Measurements from ENCODE around the gene COPZ1.
"Not testable (repeated sequence)": the region's sequence is repeated elsewhere in the genome, so short reads cannot be mapped to it uniquely, and the experiment has no call there.

COPZ1 gene, protein sequence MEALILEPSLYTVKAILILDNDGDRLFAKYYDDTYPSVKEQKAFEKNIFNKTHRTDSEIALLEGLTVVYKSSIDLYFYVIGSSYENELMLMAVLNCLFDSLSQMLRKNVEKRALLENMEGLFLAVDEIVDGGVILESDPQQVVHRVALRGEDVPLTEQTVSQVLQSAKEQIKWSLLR

DNA sequence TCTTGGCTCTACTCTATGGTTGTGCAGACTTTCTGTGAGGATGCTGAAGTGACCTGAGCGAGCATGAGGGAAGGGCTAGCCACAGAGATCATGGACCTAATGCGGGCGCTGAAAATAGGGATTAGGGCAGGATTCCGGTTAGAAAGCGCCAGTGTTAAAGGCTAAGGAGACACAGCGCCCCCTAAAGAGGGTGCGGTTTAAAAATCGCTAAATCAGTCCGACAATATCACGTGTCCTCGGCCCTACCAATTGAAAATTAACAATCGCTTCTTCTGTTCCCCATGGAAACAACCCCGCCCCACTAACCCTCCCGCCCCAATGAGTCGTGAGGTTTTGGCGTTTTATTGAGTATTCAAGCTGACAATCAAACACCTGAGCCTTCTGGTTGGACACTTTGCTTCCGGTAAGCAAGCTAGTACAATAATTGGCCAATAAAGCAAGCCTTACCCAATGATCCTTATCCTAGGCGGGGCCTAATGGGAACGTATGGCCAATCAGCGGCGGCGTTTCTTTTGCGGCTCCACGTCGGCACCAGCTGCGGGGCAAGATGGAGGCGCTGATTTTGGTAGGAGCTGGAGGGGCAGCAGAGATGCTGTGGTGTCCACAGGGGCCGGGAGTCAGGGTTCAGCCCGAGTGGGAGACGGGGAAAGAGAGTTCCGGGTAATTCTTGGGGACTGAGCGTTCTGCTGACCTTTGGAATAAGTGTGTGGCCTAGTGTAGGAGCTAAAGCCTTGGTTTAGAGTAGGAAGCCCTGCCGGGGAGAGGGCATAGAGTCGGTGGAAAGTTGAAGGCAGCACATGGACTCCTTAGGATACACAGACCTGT, at the start of gene COPZ1:
TSS of gene COPZ1 (plus strand) at position 515 of the 825 bp plus-strand sequence. CDS start at position 548, 33 bp downstream.
- peak; percentile 100 for DNase-seq (ENCODE audit: low read depth in 2 of 2)

DNA sequence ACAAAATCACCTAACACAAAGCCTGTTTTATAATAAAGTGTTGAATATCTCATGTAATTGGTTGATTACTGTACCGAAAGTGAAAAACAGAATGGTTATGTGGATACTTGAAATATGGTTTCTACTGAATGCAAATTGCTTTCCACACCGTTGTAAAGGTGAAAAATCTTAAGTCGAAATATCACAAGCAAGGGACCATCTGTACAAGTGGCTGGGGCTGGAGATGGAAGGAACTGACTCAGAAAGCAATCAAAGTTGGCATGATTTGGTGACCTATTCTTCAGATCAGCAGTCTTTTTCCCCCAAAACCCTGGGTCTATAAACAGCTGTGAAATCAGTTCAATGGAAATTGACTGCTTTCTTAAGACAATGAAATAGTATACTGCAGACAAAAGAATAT, 48.6 kb upstream of the COPZ1 start:
- no peak for DNase-seq (ENCODE audit: low read depth in 2 of 2)

DNA sequence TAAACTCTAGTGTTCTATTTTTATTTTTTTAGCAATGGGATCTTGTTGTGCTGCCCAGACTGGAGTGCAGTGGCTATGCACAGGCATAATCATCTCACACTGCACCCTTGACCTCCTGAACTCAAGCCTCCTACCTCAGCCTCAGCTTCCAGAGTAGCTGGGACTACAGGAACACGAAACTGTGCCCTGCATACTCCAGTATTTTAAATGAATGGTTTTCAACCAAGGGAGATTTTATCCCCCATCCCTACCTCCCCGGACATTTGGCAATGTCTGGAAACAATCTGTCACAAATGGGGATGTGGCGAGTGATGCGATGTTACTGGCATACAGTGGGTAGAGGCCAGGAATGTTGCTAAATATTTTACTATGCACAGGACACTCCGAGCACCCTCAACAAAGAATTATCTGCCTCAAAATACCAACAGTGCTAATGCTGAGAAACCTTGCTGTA, 47.1 kb upstream of the COPZ1 start:
- DNase-seq (ENCODE audit: low read depth in 2 of 2): peak; percentile 42 to 50

DNA sequence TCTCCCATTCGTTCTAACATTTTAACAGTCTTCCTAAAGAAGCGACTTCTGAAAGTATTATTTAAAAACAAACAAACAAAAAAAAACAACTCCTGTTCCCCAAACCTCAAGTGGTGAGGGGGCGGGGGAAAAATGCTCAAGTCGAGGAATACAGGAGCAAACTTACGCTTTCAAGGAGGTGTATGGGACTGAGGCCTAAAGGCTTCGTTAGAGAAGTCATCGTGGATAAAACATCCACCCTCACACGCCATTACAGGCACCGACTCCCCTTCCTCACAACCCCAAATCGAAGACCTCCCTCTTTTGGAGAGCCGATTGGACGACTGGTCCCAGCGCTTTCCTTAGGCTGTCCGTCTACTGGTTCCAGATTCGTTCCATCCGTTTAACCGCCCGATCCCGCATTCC, 45.7 kb upstream of the COPZ1 start:
- no peak for DNase-seq (ENCODE audit: low read depth in 2 of 2)

DNA sequence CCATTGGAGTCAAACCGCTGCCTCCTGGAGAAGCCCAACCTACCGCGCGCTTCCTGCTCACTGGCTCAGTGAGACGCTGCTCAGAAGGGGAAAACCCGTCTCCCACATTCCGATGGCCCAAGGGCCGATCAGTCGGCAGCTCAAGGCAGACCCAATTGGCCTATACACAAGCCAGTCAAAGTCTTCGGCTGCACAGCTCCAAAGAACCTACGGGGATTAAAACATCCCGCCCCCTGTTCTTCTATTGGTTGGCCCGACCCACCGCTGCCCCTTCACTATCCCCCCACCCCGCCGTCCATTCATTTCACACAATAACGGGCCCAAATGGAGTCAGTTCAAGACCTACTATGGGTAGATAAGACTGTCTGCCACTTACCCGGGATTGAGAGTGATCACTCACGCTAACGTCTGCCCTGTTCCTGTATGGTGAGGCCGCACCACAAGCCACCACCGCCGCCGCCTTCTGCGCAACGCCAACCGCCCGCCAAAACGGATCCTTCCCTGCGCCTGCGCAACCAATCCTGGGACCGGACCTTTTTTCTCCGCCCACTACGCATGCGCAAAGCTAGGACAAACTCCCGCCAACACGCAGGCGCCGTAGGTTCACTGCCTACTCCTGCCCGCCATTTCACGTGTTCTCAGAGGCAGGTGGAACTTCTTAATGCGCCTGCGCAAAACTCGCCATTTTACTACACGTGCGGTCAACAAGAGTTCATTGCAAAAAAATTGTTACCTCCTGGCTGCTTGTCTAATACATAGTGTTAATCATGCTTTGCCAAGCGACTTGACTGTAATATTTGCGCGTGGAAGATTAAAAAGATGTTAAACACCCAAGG, 45.1 kb upstream of the COPZ1 start, which contains the start of gene CBX5:
TSS of gene CBX5 (minus strand) at position 491 of the 836 bp plus-strand sequence. CDS start 22,472 bp downstream, outside the sequence.
- DNase-seq (ENCODE audit: low read depth in 2 of 2): peak; percentile 100

DNA sequence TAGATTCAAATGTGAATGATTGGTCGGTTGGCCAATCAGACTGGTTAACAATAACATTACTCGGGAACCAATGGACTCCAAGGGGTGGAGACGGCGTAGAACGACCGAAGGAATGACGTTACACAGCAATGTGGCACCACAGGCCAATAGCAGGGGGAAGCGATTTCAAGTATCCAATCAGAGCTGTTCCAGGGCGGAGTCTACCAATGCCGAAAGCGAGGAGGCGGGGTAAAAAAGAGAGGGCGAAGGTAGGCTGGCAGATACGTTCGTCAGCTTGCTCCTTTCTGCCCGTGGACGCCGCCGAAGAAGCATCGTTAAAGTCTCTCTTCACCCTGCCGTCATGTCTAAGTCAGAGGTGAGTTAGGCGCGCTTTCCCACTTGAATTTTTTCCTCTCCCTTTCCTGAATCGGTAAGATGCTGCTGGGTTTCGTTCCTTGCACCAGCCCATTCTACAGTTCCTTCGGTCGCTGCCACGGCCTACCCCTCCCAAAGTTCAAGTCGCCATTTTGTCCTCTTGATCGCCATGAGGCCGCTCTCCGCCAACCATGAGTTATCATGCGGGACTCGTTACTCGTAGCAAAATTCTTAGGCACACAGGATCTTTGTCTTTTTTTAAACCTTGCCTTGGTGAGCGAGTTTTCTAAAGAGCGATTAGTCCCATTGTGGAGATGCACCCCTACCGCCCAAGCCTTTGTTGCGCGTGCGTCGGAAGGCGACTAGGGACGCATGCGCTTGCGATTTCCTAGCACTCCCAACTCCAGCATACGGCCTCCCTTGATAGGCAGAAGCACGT, 44.3 kb upstream of the COPZ1 start, which contains the start of gene HNRNPA1:
TSS of gene HNRNPA1 (plus strand) at position 259 of the 793 bp plus-strand sequence. CDS start at position 341, 82 bp downstream.
- DNase-seq (ENCODE audit: low read depth in 2 of 2): peak; percentile 100

DNA sequence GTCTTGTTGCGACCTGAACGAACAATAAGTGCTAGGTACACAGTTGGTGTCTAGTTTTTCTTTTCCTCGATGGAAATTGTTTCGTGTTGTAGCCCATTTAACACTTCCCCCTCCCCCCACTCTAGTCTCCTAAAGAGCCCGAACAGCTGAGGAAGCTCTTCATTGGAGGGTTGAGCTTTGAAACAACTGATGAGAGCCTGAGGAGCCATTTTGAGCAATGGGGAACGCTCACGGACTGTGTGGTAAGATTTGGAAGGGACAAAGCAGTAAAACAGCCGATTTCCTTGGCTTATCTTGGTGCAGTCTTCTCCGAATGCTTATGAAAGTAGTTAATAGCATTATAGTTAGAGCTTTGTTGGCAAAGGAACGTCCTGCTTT, 43.7 kb upstream of the COPZ1 start:
- DNase-seq (ENCODE audit: low read depth in 2 of 2): not testable (repeated sequence)

DNA sequence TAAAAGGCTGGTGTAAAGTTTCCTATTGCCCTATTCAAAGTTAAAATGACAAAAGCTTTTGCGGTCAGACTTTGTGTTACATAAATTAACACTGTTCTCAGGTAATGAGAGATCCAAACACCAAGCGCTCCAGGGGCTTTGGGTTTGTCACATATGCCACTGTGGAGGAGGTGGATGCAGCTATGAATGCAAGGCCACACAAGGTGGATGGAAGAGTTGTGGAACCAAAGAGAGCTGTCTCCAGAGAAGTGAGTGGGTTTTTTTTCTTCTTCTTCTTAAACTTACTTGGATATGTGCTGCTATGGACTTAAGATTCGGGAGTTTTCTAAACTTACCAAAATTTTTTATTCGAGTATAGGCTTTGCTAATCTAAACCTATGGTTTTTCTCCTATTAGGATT, 43.2 kb upstream of the COPZ1 start:
- not testable (repeated sequence) for DNase-seq (ENCODE audit: low read depth in 2 of 2)

DNA sequence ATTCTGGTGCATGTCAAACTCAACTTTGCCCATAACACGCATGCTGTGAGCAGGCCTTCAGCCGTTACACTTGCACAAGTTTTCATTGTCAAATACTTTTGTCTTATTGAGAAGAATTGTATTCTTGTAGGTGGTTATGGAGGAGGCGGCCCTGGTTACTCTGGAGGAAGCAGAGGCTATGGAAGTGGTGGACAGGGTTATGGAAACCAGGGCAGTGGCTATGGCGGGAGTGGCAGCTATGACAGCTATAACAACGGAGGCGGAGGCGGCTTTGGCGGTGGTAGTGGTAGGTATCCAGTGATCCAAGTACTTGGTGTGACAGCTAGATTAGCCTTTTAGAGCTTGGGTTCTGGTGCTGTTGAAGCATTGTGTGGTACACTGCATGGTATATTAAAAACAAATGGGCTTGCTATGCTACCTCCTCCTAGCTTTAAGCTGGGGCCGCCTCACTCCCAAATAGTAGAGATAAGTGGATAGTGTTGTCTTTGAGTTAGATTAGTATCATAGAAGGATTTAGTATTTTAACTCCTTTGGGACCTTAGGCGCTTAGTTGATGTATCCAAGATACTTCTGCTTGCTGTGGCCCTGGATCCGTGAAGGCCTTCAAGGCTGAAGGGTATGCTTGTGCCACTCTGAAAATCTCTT, 41.9 kb upstream of the COPZ1 start:
- DNase-seq (ENCODE audit: low read depth in 2 of 2): no peak

DNA sequence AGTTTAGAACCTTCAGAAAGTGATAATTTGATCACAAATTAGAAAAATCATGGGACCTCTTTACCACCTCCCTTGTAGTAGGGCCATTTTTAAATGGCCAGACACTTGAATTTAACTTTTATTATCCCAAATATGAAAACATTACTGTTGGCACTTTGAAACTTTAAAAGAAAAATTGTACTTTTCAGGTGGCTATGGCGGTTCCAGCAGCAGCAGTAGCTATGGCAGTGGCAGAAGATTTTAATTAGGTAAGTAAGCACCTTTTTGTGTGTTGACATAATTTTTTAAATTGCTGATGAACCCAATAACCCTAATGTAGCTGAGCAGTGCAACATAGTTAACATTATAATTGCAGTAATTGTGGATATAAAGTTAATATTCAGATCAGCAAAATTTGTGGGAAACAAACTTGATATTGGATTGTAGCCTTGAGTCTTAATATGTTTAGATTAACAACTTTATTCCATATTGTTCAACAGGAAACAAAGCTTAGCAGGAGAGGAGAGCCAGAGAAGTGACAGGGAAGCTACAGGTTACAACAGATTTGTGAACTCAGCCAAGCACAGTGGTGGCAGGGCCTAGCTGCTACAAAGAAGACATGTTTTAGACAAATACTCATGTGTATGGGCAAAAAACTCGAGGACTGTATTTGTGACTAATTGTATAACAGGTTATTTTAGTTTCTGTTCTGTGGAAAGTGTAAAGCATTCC, 40.7 kb upstream of the COPZ1 start:
- DNase-seq (ENCODE audit: low read depth in 2 of 2): not testable (repeated sequence)

DNA sequence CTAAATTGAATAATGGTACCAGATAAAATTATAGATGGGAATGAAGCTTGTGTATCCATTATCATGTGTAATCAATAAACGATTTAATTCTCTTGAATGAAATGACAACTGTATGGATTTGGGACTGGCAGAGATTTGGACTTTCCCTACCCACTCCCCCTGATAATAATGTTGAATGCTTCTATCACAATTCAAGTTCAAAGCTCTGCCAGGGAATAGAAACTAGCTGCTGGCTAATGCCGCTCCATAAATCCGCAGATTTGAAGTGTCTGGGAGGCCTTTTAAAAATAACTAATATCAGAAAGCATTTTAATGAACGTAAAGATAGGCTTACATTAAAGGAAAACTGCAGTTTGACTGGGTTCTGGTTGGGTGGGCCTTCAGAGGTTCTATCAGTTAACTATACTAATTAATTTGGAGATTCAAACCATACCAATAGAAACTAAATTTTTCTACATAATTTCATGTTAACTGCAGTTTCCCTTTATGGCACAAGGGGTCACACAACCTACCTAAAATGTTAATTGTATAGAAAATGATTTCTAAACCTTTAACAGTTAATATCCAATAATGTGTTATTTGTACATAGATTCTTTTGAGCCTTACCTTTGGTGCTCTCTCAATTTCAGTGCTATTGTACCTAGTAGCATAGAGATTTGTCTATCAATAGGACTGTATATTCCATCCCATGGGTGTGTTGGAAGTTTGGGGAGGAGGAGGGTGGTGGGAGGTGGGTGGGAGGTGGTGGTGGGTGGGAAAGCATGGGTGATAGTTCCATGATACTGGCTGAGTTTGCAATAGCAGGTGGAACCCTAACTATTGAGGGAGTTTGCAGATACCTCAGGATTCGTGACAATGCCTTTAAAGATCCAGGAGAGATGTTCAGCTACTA, 39.5 kb upstream of the COPZ1 start:
- no peak for DNase-seq (ENCODE audit: low read depth in 2 of 2)

DNA sequence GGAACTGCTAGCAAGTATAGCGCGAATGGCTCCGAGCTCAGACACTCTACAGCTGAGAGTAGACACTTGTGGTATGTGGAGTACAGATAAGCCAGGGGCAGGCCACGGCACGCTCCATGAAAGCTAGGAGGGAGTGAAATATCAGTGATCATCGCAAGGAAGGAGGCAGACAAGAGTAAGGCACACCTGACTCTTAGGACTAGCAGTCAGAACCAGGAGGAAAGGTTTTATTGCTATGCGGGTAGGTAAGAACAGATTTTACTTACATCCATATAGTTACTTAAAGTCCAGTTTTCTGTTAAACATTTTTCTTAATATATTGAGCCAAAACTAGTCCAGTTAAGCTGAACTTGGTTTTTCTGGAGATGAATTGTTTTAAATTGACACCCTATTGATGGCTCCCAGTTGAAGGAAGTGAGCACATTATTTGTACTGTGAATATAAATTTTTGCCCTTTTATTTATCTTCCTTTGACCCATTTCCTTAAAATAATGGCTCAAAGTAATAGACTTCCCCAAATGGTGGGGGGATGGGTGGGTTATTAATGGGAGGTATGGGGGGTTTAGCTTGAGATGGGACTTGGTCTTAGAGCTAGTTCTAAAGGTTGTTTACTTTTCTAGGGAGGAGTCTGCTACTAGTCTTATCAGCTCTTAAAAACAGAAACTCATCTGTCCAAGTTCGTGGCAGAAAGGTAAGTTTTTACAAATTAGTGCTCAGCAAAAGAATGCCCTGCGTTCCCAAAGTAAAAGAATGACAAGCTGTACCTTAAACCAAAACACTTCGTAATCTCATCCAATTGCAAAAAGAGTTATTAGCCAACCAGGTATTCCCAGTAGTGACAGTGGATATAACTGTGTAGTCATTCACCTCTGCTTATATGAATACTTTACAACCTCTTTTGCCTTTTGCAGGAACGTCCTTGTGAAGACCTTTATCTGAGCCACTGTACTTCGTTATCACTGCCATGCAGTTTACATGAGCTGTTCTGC, 38.6 kb upstream of the COPZ1 start:
- no peak for DNase-seq (ENCODE audit: low read depth in 2 of 2)

DNA sequence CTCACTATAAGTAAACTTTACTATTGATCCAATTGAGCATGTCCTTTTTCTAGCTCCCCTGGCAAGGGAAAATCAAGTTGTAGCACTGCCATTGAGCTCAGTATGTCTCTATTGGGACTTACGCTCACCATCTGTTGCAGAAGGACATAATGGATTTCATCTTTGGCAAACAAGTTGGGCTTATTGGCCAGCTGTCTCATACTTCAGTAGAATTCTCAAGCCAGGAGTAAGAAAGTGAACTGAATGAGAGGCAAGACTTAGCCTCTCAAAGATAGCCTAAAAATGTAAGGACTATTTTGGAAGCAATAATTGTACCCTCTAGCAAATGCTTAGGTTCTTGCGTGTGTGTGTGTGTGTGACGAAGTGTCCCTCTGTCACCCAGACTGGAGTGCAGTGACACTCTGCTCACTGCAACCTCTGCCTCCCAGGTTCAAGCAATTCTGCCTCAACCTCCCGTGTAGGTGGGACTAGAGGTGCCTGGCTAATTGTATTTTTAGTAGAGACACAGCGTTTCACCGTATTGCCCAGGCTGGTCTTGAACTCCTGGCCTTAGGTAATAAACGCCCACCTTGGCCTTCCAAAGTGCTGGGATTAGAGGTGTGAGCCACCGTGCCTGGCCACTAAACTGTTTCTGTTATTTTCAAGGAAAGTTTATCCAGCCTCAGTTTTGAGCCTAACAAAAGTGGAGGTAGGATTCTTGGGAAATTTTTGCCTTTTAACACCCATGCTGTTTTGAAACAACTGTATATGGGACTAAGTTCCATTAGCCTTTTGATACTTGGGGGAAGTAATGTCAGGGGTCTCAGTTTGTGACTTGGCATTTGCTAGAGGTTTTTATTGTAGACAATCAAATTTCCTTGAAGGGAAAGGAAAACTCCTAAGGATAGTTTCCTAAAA, 37.4 kb upstream of the COPZ1 start:
- no peak for DNase-seq (ENCODE audit: low read depth in 2 of 2)

DNA sequence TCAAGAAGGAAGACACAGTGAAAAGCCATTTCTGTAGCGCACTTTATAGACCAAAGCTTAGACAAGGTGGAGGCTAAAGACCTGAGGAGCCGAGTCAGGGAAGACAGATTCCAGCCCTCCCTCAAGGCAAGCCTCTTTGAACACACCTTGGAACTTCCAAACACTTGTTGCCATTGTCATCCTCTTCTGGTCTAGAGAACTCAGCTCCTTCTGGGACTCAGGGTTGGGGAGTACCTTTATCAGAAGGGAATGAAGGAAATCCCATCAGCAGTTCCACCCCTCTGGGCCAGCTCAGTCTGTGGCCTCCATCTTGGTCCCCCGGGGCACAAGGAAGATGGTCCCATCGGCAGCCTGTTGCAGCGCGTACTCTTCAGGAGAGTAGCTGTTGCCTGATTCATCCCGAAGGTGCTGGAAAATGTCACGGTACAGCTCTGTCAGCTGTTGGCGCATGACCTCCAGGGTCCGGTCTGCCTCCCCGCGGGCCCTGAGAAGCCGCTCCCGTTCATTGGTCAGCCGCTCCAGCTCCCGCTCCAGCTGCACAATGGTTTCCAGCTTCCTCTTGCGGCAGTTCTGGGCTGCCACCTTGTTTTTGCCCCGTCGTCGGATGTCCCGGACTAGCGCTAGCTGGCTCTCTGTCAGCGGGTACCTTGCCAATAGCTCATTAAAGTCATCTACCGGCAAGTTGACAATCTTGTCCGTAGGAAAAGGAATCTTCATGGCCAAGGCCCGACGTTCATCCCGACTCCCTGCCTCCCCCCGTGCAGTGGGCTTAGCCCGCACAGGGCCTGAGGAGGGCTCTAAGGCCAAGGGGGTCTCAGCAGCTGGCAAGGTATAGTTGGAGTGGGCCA, 32.6 kb upstream of the COPZ1 start:
- no peak for DNase-seq (ENCODE audit: low read depth in 2 of 2)

DNA sequence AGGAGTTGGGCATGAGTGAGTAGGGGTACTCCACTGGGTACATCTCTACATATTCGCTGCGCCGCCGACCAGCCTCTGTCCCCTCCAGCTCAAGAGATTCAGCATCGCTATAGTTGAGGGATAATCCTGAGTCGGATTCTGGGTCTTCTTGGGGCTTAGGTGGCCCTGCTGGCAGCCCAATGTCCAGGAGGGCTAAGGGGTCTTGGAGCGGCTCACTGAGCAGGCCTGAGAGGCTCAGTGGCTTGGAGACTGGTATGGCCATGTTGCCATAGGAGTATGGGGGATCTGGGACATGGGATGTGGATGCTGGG, 32.0 kb upstream of the COPZ1 start:
- no peak for DNase-seq (ENCODE audit: low read depth in 2 of 2)

Measured in fibroblast of skin of left quadriceps (primary cell).